ENCODE data around the gene ZNF304. TPM values are rescaled to one million over a fixed set of nuclear protein-coding genes. Genes with fewer than 3 reads are reported as not detected.

The ZNF304 gene
- polyA plus RNA-seq, 1 donor: 11.1 TPM

- Histone ChIP-seq H3K4me1 (ENCODE audit: control insufficient read depth, insufficient read depth, low read length) (peaks cover 13% of the 10 kb centered on the region), H3K36me3 (ENCODE audit: control insufficient read depth, insufficient read depth, low read length) (peaks cover 21% of the 10 kb centered on the region), H3K4me3 (ENCODE audit: low read length) (peak within 1 kb of the TSS; percentile 80), H3K27ac (ENCODE audit: low read length) (peak within 1 kb of the TSS; percentile 70), H3K9me3 (ENCODE audit: control insufficient read depth, low read depth, low read length) (no peaks in the 10 kb centered on the region), H3K27me3 (ENCODE audit: control insufficient read depth, insufficient read depth, low read length) (peaks cover 30% of the 10 kb centered on the region)
- peak; percentile 97 to 98 for DNase-seq
- WGBS (ENCODE audit: insufficient coverage, low lambda C conversion rate): no CpG with 5 or more reads among the region's 71 CpGs
Observed at GRCh38 chr19:57320180-57321084, 30.6 kb upstream of the ZNF304 start, which contains the start of gene ZNF543. ZNF543 (plus strand) TSS chr19:57320472; CDS start chr19:57320854, 382 bp downstream.

GRCh38 chr19:57321116-57321515, 30.0 kb upstream of the ZNF304 start:
- 29% methylated on average over 3 of the region's 8 CpGs for WGBS (ENCODE audit: insufficient coverage, low lambda C conversion rate)
- Histone ChIP-seq H3K9me3 (ENCODE audit: control insufficient read depth, low read depth, low read length) (no peaks in the 10 kb centered on the region), H3K4me3 (ENCODE audit: low read length) (peak overlapping the region; percentile 80), H3K27ac (ENCODE audit: low read length) (peak overlapping the region; percentile 70), H3K27me3 (ENCODE audit: control insufficient read depth, insufficient read depth, low read length) (peaks cover 25% of the 10 kb centered on the region), H3K4me1 (ENCODE audit: control insufficient read depth, insufficient read depth, low read length) (peaks cover 13% of the 10 kb centered on the region), H3K36me3 (ENCODE audit: control insufficient read depth, insufficient read depth, low read length) (peaks cover 28% of the 10 kb centered on the region)
- peak; percentile 3 to 60 for DNase-seq

- WGBS (ENCODE audit: insufficient coverage, low lambda C conversion rate): no CpG with 5 or more reads among the region's 3 CpGs
- Histone ChIP-seq H3K4me3 (ENCODE audit: low read length) (peak overlapping the region; percentile 80), H3K27ac (ENCODE audit: low read length) (no peak overlapping the region), H3K9me3 (ENCODE audit: control insufficient read depth, low read depth, low read length) (no peaks in the 10 kb centered on the region), H3K36me3 (ENCODE audit: control insufficient read depth, insufficient read depth, low read length) (peaks cover 34% of the 10 kb centered on the region), H3K27me3 (ENCODE audit: control insufficient read depth, insufficient read depth, low read length) (peaks cover 19% of the 10 kb centered on the region), H3K4me1 (ENCODE audit: control insufficient read depth, insufficient read depth, low read length) (peaks cover 13% of the 10 kb centered on the region)
- no peak for DNase-seq
Observed at GRCh38 chr19:57321751-57322150, 29.3 kb upstream of the ZNF304 start.

GRCh38 chr19:57324992-57325391, 26.1 kb upstream of the ZNF304 start:
- DNase-seq: no peak
- peaks cover 13% of the 10 kb centered on the region for H3K4me1 ChIP-seq (ENCODE audit: control insufficient read depth, insufficient read depth, low read length)
- H3K9me3 ChIP-seq (ENCODE audit: control insufficient read depth, low read depth, low read length): no peaks in the 10 kb centered on the region
- H3K27me3 ChIP-seq (ENCODE audit: control insufficient read depth, insufficient read depth, low read length): no peaks in the 10 kb centered on the region
- H3K36me3 ChIP-seq (ENCODE audit: control insufficient read depth, insufficient read depth, low read length): peaks cover 61% of the 10 kb centered on the region
- no peak overlapping the region for H3K4me3 ChIP-seq (ENCODE audit: low read length)
- H3K27ac ChIP-seq (ENCODE audit: low read length): no peak overlapping the region

GRCh38 chr19:57327993-57328392, 23.1 kb upstream of the ZNF304 start:
- H3K27ac ChIP-seq (ENCODE audit: low read length): no peak overlapping the region
- H3K9me3 ChIP-seq (ENCODE audit: control insufficient read depth, low read depth, low read length): no peaks in the 10 kb centered on the region
- no peak for DNase-seq
- no peaks in the 10 kb centered on the region for H3K27me3 ChIP-seq (ENCODE audit: control insufficient read depth, insufficient read depth, low read length)
- H3K36me3 ChIP-seq (ENCODE audit: control insufficient read depth, insufficient read depth, low read length): peaks cover 61% of the 10 kb centered on the region
- H3K4me1 ChIP-seq (ENCODE audit: control insufficient read depth, insufficient read depth, low read length): no peaks in the 10 kb centered on the region
- whole genome bisulfite sequencing (ENCODE audit: insufficient coverage, low lambda C conversion rate): 100% methylated on average over 3 of the region's 8 CpGs
- H3K4me3 ChIP-seq (ENCODE audit: low read length): no peak overlapping the region

GRCh38 chr19:57334191-57334590, 16.9 kb upstream of the ZNF304 start:
- no peak for DNase-seq

GRCh38 chr19:57338877-57339276, 12.2 kb upstream of the ZNF304 start:
- Histone ChIP-seq H3K27ac (ENCODE audit: low read length) (no peak overlapping the region), H3K27me3 (ENCODE audit: control insufficient read depth, insufficient read depth, low read length) (no peaks in the 10 kb centered on the region), H3K36me3 (ENCODE audit: control insufficient read depth, insufficient read depth, low read length) (no peaks in the 10 kb centered on the region), H3K4me3 (ENCODE audit: low read length) (no peak overlapping the region), H3K4me1 (ENCODE audit: control insufficient read depth, insufficient read depth, low read length) (no peaks in the 10 kb centered on the region), H3K9me3 (ENCODE audit: control insufficient read depth, low read depth, low read length) (no peaks in the 10 kb centered on the region)
- WGBS (ENCODE audit: insufficient coverage, low lambda C conversion rate): no CpG with 5 or more reads among the region's 3 CpGs
- DNase-seq: no peak

More at GRCh38 chr19:57334191-57334590, 16.9 kb upstream of the ZNF304 start:
- 100% methylated on average over 1 of the region's 4 CpGs for WGBS (ENCODE audit: insufficient coverage, low lambda C conversion rate)
- peaks cover 4% of the 10 kb centered on the region for H3K36me3 ChIP-seq (ENCODE audit: control insufficient read depth, insufficient read depth, low read length)
- no peaks in the 10 kb centered on the region for H3K4me1 ChIP-seq (ENCODE audit: control insufficient read depth, insufficient read depth, low read length)
- no peaks in the 10 kb centered on the region for H3K27me3 ChIP-seq (ENCODE audit: control insufficient read depth, insufficient read depth, low read length)
- H3K4me3 ChIP-seq (ENCODE audit: low read length): no peak overlapping the region
- no peak overlapping the region for H3K27ac ChIP-seq (ENCODE audit: low read length)
- no peaks in the 10 kb centered on the region for H3K9me3 ChIP-seq (ENCODE audit: control insufficient read depth, low read depth, low read length)

- no peaks in the 10 kb centered on the region for H3K36me3 ChIP-seq (ENCODE audit: control insufficient read depth, insufficient read depth, low read length)
- no CpG with 5 or more reads among the region's 6 CpGs for WGBS (ENCODE audit: insufficient coverage, low lambda C conversion rate)
- no peak overlapping the region for H3K27ac ChIP-seq (ENCODE audit: low read length)
- H3K4me3 ChIP-seq (ENCODE audit: low read length): no peak overlapping the region
- H3K4me1 ChIP-seq (ENCODE audit: control insufficient read depth, insufficient read depth, low read length): no peaks in the 10 kb centered on the region
- H3K27me3 ChIP-seq (ENCODE audit: control insufficient read depth, insufficient read depth, low read length): peaks cover 4% of the 10 kb centered on the region
- no peaks in the 10 kb centered on the region for H3K9me3 ChIP-seq (ENCODE audit: control insufficient read depth, low read depth, low read length)
- DNase-seq: no peak
Observed at GRCh38 chr19:57342582-57342981, 8.5 kb upstream of the ZNF304 start.

GRCh38 chr19:57348136-57348535, 2.9 kb upstream of the ZNF304 start:
- H3K4me3 ChIP-seq (ENCODE audit: low read length): no peak overlapping the region
- H3K9me3 ChIP-seq (ENCODE audit: control insufficient read depth, low read depth, low read length): no peaks in the 10 kb centered on the region
- peaks cover 4% of the 10 kb centered on the region for H3K36me3 ChIP-seq (ENCODE audit: control insufficient read depth, insufficient read depth, low read length)
- no peak for DNase-seq
- peaks cover 4% of the 10 kb centered on the region for H3K27me3 ChIP-seq (ENCODE audit: control insufficient read depth, insufficient read depth, low read length)
- H3K27ac ChIP-seq (ENCODE audit: low read length): no peak overlapping the region
- peaks cover 7% of the 10 kb centered on the region for H3K4me1 ChIP-seq (ENCODE audit: control insufficient read depth, insufficient read depth, low read length)
- WGBS (ENCODE audit: insufficient coverage, low lambda C conversion rate): 100% methylated on average over 1 of the region's 3 CpGs

- WGBS (ENCODE audit: insufficient coverage, low lambda C conversion rate): no CpG with 5 or more reads among the region's 7 CpGs
Observed at GRCh38 chr19:57351867-57352266, 796 bp downstream of the ZNF304 start.

More at GRCh38 chr19:57351867-57352266, 796 bp downstream of the ZNF304 start:
- Histone ChIP-seq H3K4me3 (ENCODE audit: low read length) (peak overlapping the region; percentile 60), H3K27ac (ENCODE audit: low read length) (peak overlapping the region; percentile 45), H3K36me3 (ENCODE audit: control insufficient read depth, insufficient read depth, low read length) (peaks cover 40% of the 10 kb centered on the region), H3K4me1 (ENCODE audit: control insufficient read depth, insufficient read depth, low read length) (peaks cover 7% of the 10 kb centered on the region), H3K27me3 (ENCODE audit: control insufficient read depth, insufficient read depth, low read length) (no peaks in the 10 kb centered on the region), H3K9me3 (ENCODE audit: control insufficient read depth, low read depth, low read length) (no peaks in the 10 kb centered on the region)
- no peak for DNase-seq

All from large intestine (tissue), 3 donors.